GM12891 (cell line): ENCODE measurements around the gene PPP2R5D.

ENCODE experiments used
- POLR2A ChIP-seq: IDR thresholded peaks from 2 replicates; pipeline ENCODE4 v1.6.1; 2011; ENCODE audit warnings: low read depth, low read length, control low read depth
- POLR2AphosphoS5 ChIP-seq: IDR thresholded peaks from 2 replicates; pipeline ENCODE4 v1.6.1; 2011; ENCODE audit warnings: low read depth, low read length, control low read depth
- TAF1 ChIP-seq: IDR thresholded peaks from 2 replicates; pipeline ENCODE4 v1.6.1; 2011; ENCODE audit warnings: low read depth, low read length, control low read depth

- TF ChIP-seq POLR2AphosphoS5 (no peak), POLR2A (no peak), TAF1 (no peak)
Observed at GRCh38 chr6:42969431-42969830, 14.9 kb upstream of the PPP2R5D start.
